H1 (cell line): Measurements from ENCODE around the gene DNM2. TPM values are rescaled to one million over a fixed set of nuclear protein-coding genes. Genes with fewer than 3 reads are reported as not detected.

Experiments used
- CTCF ChIA-PET: fragments of 300-600 bp; sonication (Branson Sonifier 250); formaldehyde crosslinking; loops from one replicate; lab custom pipeline; 2021; ENCODE audit not compliant: partially characterized antibody; lab: Charles Lee
- POLR2A ChIA-PET: fragments of 300-600 bp; sonication (Branson Sonifier 250); formaldehyde crosslinking; loops from one replicate; lab custom pipeline; 2021; ENCODE audit warnings: inconsistent platforms; ENCODE audit not compliant: partially characterized antibody; lab: Charles Lee
- DNase-seq, 2 experiments: peaks; one replicate each; pipeline versions ENCODE4 v3.0.0 to v3.0.0-alpha.2; 2010 to 2022; ENCODE audit warnings: low spot score in 2 of 2, low read depth in 1 of 2, mixed read lengths in 1 of 2
- FAIRE-seq: peaks from 2 replicates; lab custom pipeline; 2011; peaks lifted over from hg19 to GRCh38; lab: Jason Lieb, UNC
- H2AFZ ChIP-seq: 2 replicates; pipeline ENCODE4 v1.8.1; 2012; ENCODE audit warnings: low read length, inconsistent platforms
- H2AK5ac ChIP-seq: 2 replicates; pipeline ENCODE4 v1.6.1; 2013; ENCODE audit warnings: low read depth, low read length
- H2BK120ac ChIP-seq: replicated peaks from 2 replicates; pipeline ENCODE3; 2013; ENCODE audit warnings: low read depth, low read length, inconsistent platforms
- H2BK12ac ChIP-seq: 2 replicates; pipeline ENCODE4 v1.6.1; 2013; ENCODE audit warnings: low read depth, low read length
- H2BK15ac ChIP-seq: 2 replicates; pipeline ENCODE4 v1.6.1; 2013; ENCODE audit warnings: low read length
- H2BK20ac ChIP-seq: 2 replicates; pipeline ENCODE4 v1.6.1; 2013; ENCODE audit warnings: low read length
- H2BK5ac ChIP-seq: 2 replicates; pipeline ENCODE4 v1.6.1; 2013; ENCODE audit warnings: low read depth, low read length
- H3K14ac ChIP-seq: 2 replicates; pipeline ENCODE4 v1.6.1; 2013; ENCODE audit warnings: inconsistent platforms; ENCODE audit not compliant: insufficient read length
- H3K18ac ChIP-seq: 2 replicates; pipeline ENCODE4 v1.6.1; 2013; ENCODE audit warnings: low read length; ENCODE audit errors: extremely low read depth
- H3K23ac ChIP-seq: 2 replicates; pipeline ENCODE4 v1.6.1; 2013; ENCODE audit warnings: inconsistent platforms; ENCODE audit not compliant: insufficient read length
- H3K23me2 ChIP-seq: 2 replicates; pipeline ENCODE4 v1.6.1; 2013; ENCODE audit warnings: low read depth, low read length
- H3K27ac ChIP-seq: 2 replicates; pipeline ENCODE4 v1.6.1; 2011; ENCODE audit warnings: low read depth, low read length, inconsistent platforms
- H3K27me3 ChIP-seq, 4 experiments: replicated peaks in 1 of 4; 1 replicate in 1 of 4; 2 replicates in 3 of 4; pipeline versions ENCODE4 v1.6.1 to v1.8.1; 2011 to 2013; ENCODE audit warnings: low read length in 3 of 4, mild to moderate bottlenecking in 3 of 4, inconsistent platforms in 2 of 4, mixed read lengths in 2 of 4, moderate library complexity in 1 of 4; ENCODE audit not compliant: control insufficient read depth in 3 of 4, insufficient read depth in 3 of 4; ENCODE audit errors: extremely low read depth in 1 of 4
- H3K36me3 ChIP-seq, 4 experiments: 2 replicates each; pipeline versions ENCODE4 v1.6.1 to v1.8.1; 2011 to 2013; ENCODE audit warnings: mild to moderate bottlenecking in 4 of 4, low read length in 3 of 4, moderate library complexity in 2 of 4, control low read depth in 1 of 4, inconsistent platforms in 1 of 4; ENCODE audit not compliant: insufficient read depth in 4 of 4, control insufficient read depth in 2 of 4
- H3K4ac ChIP-seq: replicated peaks from 2 replicates; pipeline ENCODE3; 2013; ENCODE audit warnings: low read length, low read depth, mixed read lengths, inconsistent platforms; ENCODE audit not compliant: insufficient read length
- H3K4me1 ChIP-seq, 4 experiments: replicated peaks in 1 of 4; 1 replicate in 1 of 4; 2 replicates in 3 of 4; pipeline versions ENCODE4 v1.6.1 to v1.8.1; 2011 to 2013; ENCODE audit warnings: low read length in 3 of 4, inconsistent platforms in 2 of 4, mixed read lengths in 1 of 4; ENCODE audit not compliant: insufficient read depth in 4 of 4, control insufficient read depth in 3 of 4
- H3K4me2 ChIP-seq, 2 experiments: 2 replicates each; pipeline versions ENCODE4 v1.6.1 to v1.8.1; 2011 to 2013; ENCODE audit warnings: low read depth in 2 of 2, low read length in 2 of 2, control low read depth in 1 of 2, inconsistent platforms in 1 of 2, mild to moderate bottlenecking in 1 of 2; ENCODE audit not compliant: insufficient read depth in 1 of 2
- H3K4me3 ChIP-seq, 4 experiments: fragments of 200-600, 300-600 bp in 1 of 4; sonication (generic), shearing (Covaris generic), sonication (Bioruptor Twin) in 1 of 4; 2 replicates each; pipeline versions ENCODE4 v1.5.1 to v1.8.1; 2011 to 2016; ENCODE audit warnings: low read length in 4 of 4, low read depth in 3 of 4, control low read depth in 2 of 4, inconsistent platforms in 2 of 4, mild to moderate bottlenecking in 2 of 4, mixed read lengths in 1 of 4, moderate library complexity in 1 of 4; ENCODE audit not compliant: insufficient read depth in 2 of 4; ENCODE audit errors: extremely low read depth in 1 of 4
- H3K56ac ChIP-seq: replicated peaks from 2 replicates; pipeline ENCODE3; 2013; ENCODE audit warnings: low read depth, mild to moderate bottlenecking, mixed read lengths, low read length, inconsistent platforms; ENCODE audit not compliant: insufficient read length
- H3K79me1 ChIP-seq: 2 replicates; pipeline ENCODE4 v1.6.1; 2013; ENCODE audit warnings: low read depth, low read length, control low read depth
- H3K79me2 ChIP-seq, 2 experiments: 2 replicates each; pipeline versions ENCODE4 v1.6.1 to v1.8.1; 2012 to 2013; ENCODE audit warnings: low read length in 2 of 2, mild to moderate bottlenecking in 2 of 2, inconsistent platforms in 1 of 2; ENCODE audit not compliant: insufficient read depth in 2 of 2, control insufficient read depth in 1 of 2
- H3K9ac ChIP-seq, 4 experiments: replicated peaks in 1 of 4; 1 replicate in 1 of 4; 2 replicates in 3 of 4; pipeline versions ENCODE4 v1.6.1 to v1.8.1; 2011 to 2013; ENCODE audit warnings: low read depth in 3 of 4, low read length in 3 of 4, control low read depth in 2 of 4, mild to moderate bottlenecking in 2 of 4, moderate library complexity in 2 of 4, inconsistent platforms in 1 of 4; ENCODE audit errors: extremely low read depth in 1 of 4
- H3K9me3 ChIP-seq, 2 experiments: 2 replicates each; pipeline versions ENCODE4 v1.6.1 to v1.8.1; 2012 to 2013; ENCODE audit warnings: mild to moderate bottlenecking in 2 of 2, moderate library complexity in 2 of 2, control low read depth in 1 of 2, inconsistent platforms in 1 of 2, low read depth in 1 of 2, low read length in 1 of 2, mixed read lengths in 1 of 2; ENCODE audit not compliant: insufficient read depth in 2 of 2
- H4K20me1 ChIP-seq, 2 experiments: replicated peaks in 1 of 2; 2 replicates each; pipeline versions ENCODE3 to v1.8.1; 2011 to 2013; ENCODE audit warnings: inconsistent platforms in 2 of 2, low read length in 2 of 2, mild to moderate bottlenecking in 1 of 2; ENCODE audit not compliant: insufficient read depth in 2 of 2, control insufficient read depth in 1 of 2
- H4K5ac ChIP-seq: 2 replicates; pipeline ENCODE4 v1.6.1; 2013; ENCODE audit warnings: low read length, low read depth, mixed read lengths, inconsistent platforms; ENCODE audit not compliant: insufficient read length
- H4K8ac ChIP-seq: 2 replicates; pipeline ENCODE4 v1.8.0; 2013; ENCODE audit warnings: mild to moderate bottlenecking, moderate library complexity, low read length, inconsistent platforms; ENCODE audit not compliant: insufficient read depth; ENCODE audit errors: extremely low read depth
- H4K91ac ChIP-seq: replicated peaks from 2 replicates; pipeline ENCODE3; 2013; ENCODE audit warnings: low read length, mixed read lengths, inconsistent platforms; ENCODE audit not compliant: insufficient read length
- BRCA1 ChIP-seq: IDR thresholded peaks from 2 replicates; pipeline ENCODE4 v1.6.1; 2012; ENCODE audit warnings: low read depth, low read length, improper control_type of control experiment
- CBX5 ChIP-seq: fragments of 300-800, 300-1000 bp; sonication (generic); IDR thresholded peaks from 2 replicates; pipeline ENCODE4 v1.7.1; 2016; ENCODE audit warnings: antibody characterized with exemption, low read length, low read depth
- CBX8 ChIP-seq: fragments of 300-800, 300-1000 bp; sonication (generic); IDR thresholded peaks from 2 replicates; pipeline ENCODE4 v1.7.1; 2016; ENCODE audit warnings: low read depth, low read length, borderline replicate concordance
- CREB1 ChIP-seq: IDR thresholded peaks from 2 replicates; pipeline ENCODE4 v1.6.1; 2012; ENCODE audit warnings: inconsistent platforms
- KDM1A ChIP-seq: fragments of 200-600, 300-600 bp; sonication (generic); IDR thresholded peaks from 2 replicates; pipeline ENCODE4 v1.7.1; 2016; ENCODE audit warnings: mild to moderate bottlenecking, low read length, borderline replicate concordance
- KDM5A ChIP-seq: fragments of 200-600 bp; IDR thresholded peaks from 2 replicates; pipeline ENCODE4 v1.7.1; 2012; ENCODE audit warnings: mild to moderate bottlenecking, low read length, inconsistent platforms, mixed read lengths
- NANOG ChIP-seq: IDR thresholded peaks from 2 replicates; pipeline ENCODE4 v1.6.1; 2011; ENCODE audit warnings: low read length, low read depth, mild to moderate bottlenecking, inconsistent platforms; ENCODE audit not compliant: insufficient read depth, poor library complexity, severe bottlenecking
- NRF1 ChIP-seq: IDR thresholded peaks from 2 replicates; pipeline ENCODE4 v1.6.1; 2011; ENCODE audit warnings: mild to moderate bottlenecking, low read depth, low read length, improper control_type of control experiment
- RXRA ChIP-seq: IDR thresholded peaks from 2 replicates; pipeline ENCODE4 v1.6.1; 2011; ENCODE audit warnings: low read depth, mild to moderate bottlenecking, low read length, moderate library complexity; ENCODE audit not compliant: insufficient read depth
- SP4 ChIP-seq: IDR thresholded peaks from 2 replicates; pipeline ENCODE4 v1.6.1; 2012; ENCODE audit warnings: low read length, inconsistent platforms
- TCF12 ChIP-seq: IDR thresholded peaks from 2 replicates; pipeline ENCODE4 v1.6.1; 2011; ENCODE audit warnings: low read depth, mild to moderate bottlenecking, low read length
- WGBS, 2 experiments: shearing (Covaris generic) in 1 of 2; methylation state at CpG; one replicate each; pipeline versions ENCODE4 v1.1.6 to v1.1.7; 2013 to 2015; ENCODE audit warnings: low lambda C conversion rate in 2 of 2, mixed read lengths in 2 of 2, inconsistent platforms in 1 of 2, low coverage in 1 of 2, missing lambda C conversion rate in 1 of 2; ENCODE audit not compliant: insufficient replicate concordance in 2 of 2, insufficient coverage in 1 of 2, insufficient read length in 1 of 2; ENCODE audit errors: extremely low coverage in 1 of 2, missing lambda C conversion rate in 1 of 2; 5-methylcytosine and 5-hydroxymethylcytosine counted together
- polyA plus RNA-seq, 7 experiments: library from polyadenylated mRNA; depleted of rRNA in 3 of 7; stranded (reverse) in 5 of 7; unstranded in 2 of 7; fragments of >200 nt in 5 of 7; fragments of 200-250 nt in 2 of 7; gene quantifications; 1 replicate in 5 of 7; 2 replicates in 1 of 7; 4 replicates in 1 of 7; pipeline versions ENCODE4 v1.2.1 to v1.2.3, GENCODE V29; 2011 to 2013; ENCODE audit warnings: missing spikeins in 2 of 7, mixed read lengths in 2 of 7
- total RNA-seq: library from RNA; stranded (reverse); fragmentation: NEBNext Ultra II Directional; extraction: Animal tissue kit (Norgen Biotek cat#: 25700); gene quantifications from 2 replicates; pipeline ENCODE4 v1.2.1, GENCODE V29; 2021
- TF ChIP-seq, protein P1 (sequence below): IDR thresholded peaks from 2 replicates; pipeline ENCODE4 v1.6.1; 2011; ENCODE audit warnings: low read length, improper control_type of control experiment
- TF ChIP-seq, protein P2 (sequence below): IDR thresholded peaks from 2 replicates; pipeline ENCODE4 v1.6.1; 2012; ENCODE audit warnings: inconsistent platforms

DNM2 gene
- total and polyA plus RNA-seq, 2 of the 8 experiments (the other 6 are each of a cell fraction or from before 2014, with no cell fraction given) = 61.9 to 120 TPM

DNA sequence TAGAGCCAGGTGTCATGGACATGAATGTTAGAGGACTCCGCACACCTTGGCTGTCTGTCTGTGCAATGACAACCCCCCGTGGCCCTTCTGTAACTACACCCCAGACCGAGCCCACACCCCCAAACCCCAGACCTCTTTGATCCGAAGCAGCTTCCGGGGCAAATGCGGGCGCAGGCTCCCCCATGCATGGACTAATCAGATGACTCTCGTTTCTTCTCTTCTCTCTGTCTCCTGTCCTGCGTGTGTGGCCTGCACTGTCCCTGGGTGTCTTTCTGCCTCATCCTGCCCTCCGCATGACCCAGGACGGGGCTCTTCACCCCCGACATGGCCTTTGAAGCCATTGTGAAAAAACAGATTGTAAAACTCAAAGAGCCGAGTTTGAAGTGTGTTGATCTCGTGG lies 79.2 kb downstream of the DNM2 start:
- Histone ChIP-seq H3K9ac (no peak overlapping the region), H3K79me2 (no peaks in the 10 kb centered on the region), H3K4me1 (no peaks in the 10 kb centered on the region), H3K4me2 (no peak overlapping the region), H2BK12ac (no peak overlapping the region), H4K8ac (no peak overlapping the region), H2BK15ac (no peak overlapping the region), H2BK5ac (no peak overlapping the region), H3K14ac (no peak overlapping the region), H3K4ac (no peak overlapping the region), H3K9me3 (no peaks in the 10 kb centered on the region), H3K23ac (no peak overlapping the region), H3K36me3 (peaks cover 3 to 29% (median 19%) of the 10 kb centered on the region in 4 experiments; a peak in 6 of 8 replicates), H3K56ac (no peak overlapping the region), H2AK5ac (no peak overlapping the region), H2BK20ac (no peak overlapping the region), H4K91ac (no peak overlapping the region), H3K79me1 (no peaks in the 10 kb centered on the region), H3K18ac (no peak overlapping the region), H3K4me3 (no peak overlapping the region), H3K27me3 (no peaks in the 10 kb centered on the region), H4K20me1 (no peaks in the 10 kb centered on the region), H3K23me2 (no peaks in the 10 kb centered on the region; the same call in 1 of the 2 replicates), H3K27ac (no peak overlapping the region), H4K5ac (no peak overlapping the region), H2AFZ (no peak overlapping the region), H2BK120ac (no peak overlapping the region)
- FAIRE-seq (no peak), DNase-seq (no peak)
- CTCF ChIA-PET = interaction anchor here (0.7 to 1.4 kb wide), 5 partner anchors 13 to 80 kb away, joined by 3 to 4 read pairs (median 3); partner anchors contain the start of gene DNM2
- POLR2A ChIA-PET = interaction anchor here (1.0 to 1.2 kb wide), 2 partner anchors 9 to 79 kb away, joined by 3 to 4 read pairs; partner anchors contain the start of gene DNM2
- WGBS, 2 experiments = 93% methylated on average over 14 of the region's 14 CpGs; no CpG with 5 or more reads in 1 of the 2 experiments
- TF ChIP-seq, protein P1, sequence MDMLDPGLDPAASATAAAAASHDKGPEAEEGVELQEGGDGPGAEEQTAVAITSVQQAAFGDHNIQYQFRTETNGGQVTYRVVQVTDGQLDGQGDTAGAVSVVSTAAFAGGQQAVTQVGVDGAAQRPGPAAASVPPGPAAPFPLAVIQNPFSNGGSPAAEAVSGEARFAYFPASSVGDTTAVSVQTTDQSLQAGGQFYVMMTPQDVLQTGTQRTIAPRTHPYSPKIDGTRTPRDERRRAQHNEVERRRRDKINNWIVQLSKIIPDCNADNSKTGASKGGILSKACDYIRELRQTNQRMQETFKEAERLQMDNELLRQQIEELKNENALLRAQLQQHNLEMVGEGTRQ = no peak
- TF ChIP-seq TCF12 (no peak), NANOG (no peak), CREB1 (no peak), SP4 (no peak), CBX8 (no peak), RXRA (no peak), NRF1 (no peak), KDM5A (no peak), BRCA1 (no peak), CBX5 (no peak), KDM1A (no peak)
- TF ChIP-seq, protein P2, sequence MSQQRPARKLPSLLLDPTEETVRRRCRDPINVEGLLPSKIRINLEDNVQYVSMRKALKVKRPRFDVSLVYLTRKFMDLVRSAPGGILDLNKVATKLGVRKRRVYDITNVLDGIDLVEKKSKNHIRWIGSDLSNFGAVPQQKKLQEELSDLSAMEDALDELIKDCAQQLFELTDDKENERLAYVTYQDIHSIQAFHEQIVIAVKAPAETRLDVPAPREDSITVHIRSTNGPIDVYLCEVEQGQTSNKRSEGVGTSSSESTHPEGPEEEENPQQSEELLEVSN = no peak
